B cell (primary cell): ENCODE results near the gene ELFN2.

Experiments used
- CTCF ChIP-seq: fragments of 200-600 bp; IDR thresholded peaks from one replicate; pipeline ENCODE4 v1.8.0; 2022; ENCODE audit warnings: antibody characterized with exemption, mild to moderate bottlenecking
- EZH2 ChIP-seq: IDR thresholded peaks from 2 replicates; pipeline ENCODE4 v1.6.1; 2012; ENCODE audit warnings: borderline replicate concordance, low read depth, mild to moderate bottlenecking, moderate library complexity, low read length; ENCODE audit not compliant: insufficient read depth, poor library complexity, severe bottlenecking

DNA sequence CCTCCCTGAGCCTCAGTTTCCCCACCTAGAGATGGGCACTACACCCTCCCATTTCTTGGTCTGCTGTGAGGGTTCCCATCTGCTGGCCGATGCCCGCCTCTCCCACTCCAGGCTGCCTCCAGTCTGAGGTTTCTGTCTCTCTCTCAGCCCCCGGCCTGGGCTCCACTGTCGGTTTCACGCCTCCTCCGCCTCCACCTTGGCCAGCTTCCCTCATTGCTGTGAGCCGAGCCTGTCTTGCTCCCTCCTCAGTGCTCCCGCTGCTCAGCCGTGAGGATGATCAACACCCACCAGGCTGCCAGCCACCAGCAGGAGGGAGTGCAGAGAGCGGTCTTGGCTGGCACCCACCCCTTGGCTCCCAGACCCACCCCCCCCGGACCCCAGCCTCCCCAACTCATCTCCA is 83.9 kb downstream of the ELFN2 start:
- TF ChIP-seq CTCF (no peak), EZH2 (no peak)
